ENCODE data around the gene NMNAT2. TPM values are rescaled to one million over a fixed set of nuclear protein-coding genes. Genes with fewer than 3 reads are reported as not detected.

The NMNAT2 gene
- total and polyA plus RNA-seq, 10 of the 15 experiments (the other 5 are each of a cell fraction or from before 2014, with no cell fraction given), result 0.02 to 2.0 (median 0.60) TPM

GRCh38 chr1:183270541-183271141 lies 147.5 kb downstream of the NMNAT2 start (continued):
- TF ChIP-seq USF2 (IDR thresholded peaks at IDR 0.05; ENCODE audit: borderline replicate concordance, low read depth, low read length) (no peak), HDGF (IDR thresholded peaks at IDR 0.05) (no peak), NBN (IDR thresholded peaks at IDR 0.05) (0 out of 2 replicates have a peak, but pooled peaks have one; percentile 33)

- ChIA-PET CTCF (interaction anchor here (1.3 kb wide), 1 partner anchor 42 kb away, joined by 3 read pairs; no protein-coding TSS in a partner anchor), SMC1A (ENCODE audit: uncharacterized antibody, unreplicated experiment) (interaction anchor here (0.7 to 1.1 kb wide), 3 partner anchors 9 to 138 kb away, joined by 3 read pairs; no protein-coding TSS in a partner anchor), RAD21 (ENCODE audit: unreplicated experiment) (interaction anchor here (1.5 kb wide), 1 partner anchor 12 kb away, joined by 5 read pairs; no protein-coding TSS in a partner anchor), POLR2A (no interaction called here)
- FAIRE-seq (no peak), DNase-seq (ENCODE audit: low read depth, low spot score) (no peak), ATAC-seq (no peak)
- intact Hi-C loops (cut with micrococcal nuclease; ENCODE audit: unreplicated experiment) (no loop called here), in situ Hi-C loops (cut with MboI) (no loop called here)
- no peak overlapping the region for H3K9ac ChIP-seq (ENCODE audit: control insufficient read depth, insufficient read depth, low read length)
- no peaks in the 10 kb centered on the region for H3K9me3 ChIP-seq (replicated peaks; ENCODE audit: control insufficient read depth, insufficient read depth, low read length)
- no TSS peak for BruUV-seq (replicated peaks)
- no peaks in the 10 kb centered on the region for H3K36me3 ChIP-seq (ENCODE audit: control insufficient read depth in 2 of 2, insufficient read depth in 2 of 2, low read length in 1 of 2)
- no peak overlapping the region for H3K4me3 ChIP-seq
- no peaks in the 10 kb centered on the region for H4K20me1 ChIP-seq (ENCODE audit: control insufficient read depth, insufficient read depth)
- peaks cover 0 to 2% of the 10 kb centered on the region in 2 experiments; a peak in 2 of 4 replicates for H3K27me3 ChIP-seq (replicated peaks in 1 of 2; ENCODE audit: control insufficient read depth in 2 of 2, insufficient read depth in 2 of 2, low read length in 1 of 2)
- H3K27ac ChIP-seq (ENCODE audit: control insufficient read depth, insufficient read depth), result no peak overlapping the region
- no peak overlapping the region for H2AFZ ChIP-seq (ENCODE audit: control insufficient read depth, low read depth, low read length)
- H3K4me2 ChIP-seq (ENCODE audit: control insufficient read depth, insufficient read depth), result no peak overlapping the region
- H3K4me1 ChIP-seq (ENCODE audit: control insufficient read depth, insufficient read depth, low read length), result no peaks in the 10 kb centered on the region
- TF ChIP-seq, protein P1, sequence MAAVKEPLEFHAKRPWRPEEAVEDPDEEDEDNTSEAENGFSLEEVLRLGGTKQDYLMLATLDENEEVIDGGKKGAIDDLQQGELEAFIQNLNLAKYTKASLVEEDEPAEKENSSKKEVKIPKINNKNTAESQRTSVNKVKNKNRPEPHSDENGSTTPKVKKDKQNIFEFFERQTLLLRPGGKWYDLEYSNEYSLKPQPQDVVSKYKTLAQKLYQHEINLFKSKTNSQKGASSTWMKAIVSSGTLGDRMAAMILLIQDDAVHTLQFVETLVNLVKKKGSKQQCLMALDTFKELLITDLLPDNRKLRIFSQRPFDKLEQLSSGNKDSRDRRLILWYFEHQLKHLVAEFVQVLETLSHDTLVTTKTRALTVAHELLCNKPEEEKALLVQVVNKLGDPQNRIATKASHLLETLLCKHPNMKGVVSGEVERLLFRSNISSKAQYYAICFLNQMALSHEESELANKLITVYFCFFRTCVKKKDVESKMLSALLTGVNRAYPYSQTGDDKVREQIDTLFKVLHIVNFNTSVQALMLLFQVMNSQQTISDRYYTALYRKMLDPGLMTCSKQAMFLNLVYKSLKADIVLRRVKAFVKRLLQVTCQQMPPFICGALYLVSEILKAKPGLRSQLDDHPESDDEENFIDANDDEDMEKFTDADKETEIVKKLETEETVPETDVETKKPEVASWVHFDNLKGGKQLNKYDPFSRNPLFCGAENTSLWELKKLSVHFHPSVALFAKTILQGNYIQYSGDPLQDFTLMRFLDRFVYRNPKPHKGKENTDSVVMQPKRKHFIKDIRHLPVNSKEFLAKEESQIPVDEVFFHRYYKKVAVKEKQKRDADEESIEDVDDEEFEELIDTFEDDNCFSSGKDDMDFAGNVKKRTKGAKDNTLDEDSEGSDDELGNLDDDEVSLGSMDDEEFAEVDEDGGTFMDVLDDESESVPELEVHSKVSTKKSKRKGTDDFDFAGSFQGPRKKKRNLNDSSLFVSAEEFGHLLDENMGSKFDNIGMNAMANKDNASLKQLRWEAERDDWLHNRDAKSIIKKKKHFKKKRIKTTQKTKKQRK (IDR thresholded peaks at IDR 0.05; ENCODE audit: low read depth, low read length), result no peak
- TF ChIP-seq ZNF217 (IDR thresholded peaks at IDR 0.05), result no peak
- TF ChIP-seq KDM1A (IDR thresholded peaks at IDR 0.05; ENCODE audit: borderline replicate concordance), result no peak
- no peak for TF ChIP-seq RB1 (IDR thresholded peaks at IDR 0.05; ENCODE audit: borderline replicate concordance)
- no peak for TF ChIP-seq CREB1 (IDR thresholded peaks at IDR 0.05; ENCODE audit: low read depth)
- no peak for TF ChIP-seq TCF12 (IDR thresholded peaks at IDR 0.05; ENCODE audit: low read depth, low read length)
- no peak for TF ChIP-seq SP1 (IDR thresholded peaks at IDR 0.05; ENCODE audit: low read depth, low read length)
- no peak for TF ChIP-seq MTA2 (IDR thresholded peaks at IDR 0.05; ENCODE audit: low read depth)
- TF ChIP-seq, protein P2, sequence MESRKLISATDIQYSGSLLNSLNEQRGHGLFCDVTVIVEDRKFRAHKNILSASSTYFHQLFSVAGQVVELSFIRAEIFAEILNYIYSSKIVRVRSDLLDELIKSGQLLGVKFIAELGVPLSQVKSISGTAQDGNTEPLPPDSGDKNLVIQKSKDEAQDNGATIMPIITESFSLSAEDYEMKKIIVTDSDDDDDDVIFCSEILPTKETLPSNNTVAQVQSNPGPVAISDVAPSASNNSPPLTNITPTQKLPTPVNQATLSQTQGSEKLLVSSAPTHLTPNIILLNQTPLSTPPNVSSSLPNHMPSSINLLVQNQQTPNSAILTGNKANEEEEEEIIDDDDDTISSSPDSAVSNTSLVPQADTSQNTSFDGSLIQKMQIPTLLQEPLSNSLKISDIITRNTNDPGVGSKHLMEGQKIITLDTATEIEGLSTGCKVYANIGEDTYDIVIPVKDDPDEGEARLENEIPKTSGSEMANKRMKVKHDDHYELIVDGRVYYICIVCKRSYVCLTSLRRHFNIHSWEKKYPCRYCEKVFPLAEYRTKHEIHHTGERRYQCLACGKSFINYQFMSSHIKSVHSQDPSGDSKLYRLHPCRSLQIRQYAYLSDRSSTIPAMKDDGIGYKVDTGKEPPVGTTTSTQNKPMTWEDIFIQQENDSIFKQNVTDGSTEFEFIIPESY (IDR thresholded peaks at IDR 0.05), result no peak
- TF ChIP-seq RCOR1 (conservative IDR thresholded peaks at IDR 0.05; ENCODE audit: low read depth, low read length), result no peak
- H3K79me2 ChIP-seq (ENCODE audit: control insufficient read depth, insufficient read depth, low read length), result no peaks in the 10 kb centered on the region
- WGBS (ENCODE audit: insufficient coverage, insufficient replicate concordance, low lambda C conversion rate, missing lambda C conversion rate), result 8% methylated on average over 7 of the region's 7 CpGs
Observed at GRCh38 chr1:183267646-183268431, 150.3 kb downstream of the NMNAT2 start.

Measured in GM12878 (cell line).